ENCODE data around the gene VPS54.
"Not testable (repeated sequence)": the region's sequence is repeated elsewhere in the genome, so short reads cannot be mapped to it uniquely, and the experiment has no call there.

VPS54 gene

GRCh38 chr2:63975437-63976124 is 43.6 kb downstream of the VPS54 start:
- no peak overlapping the region for H3K27ac ChIP-seq
- TF ChIP-seq CTCF (conservative IDR thresholded peaks at IDR 0.05): no peak

- not testable (repeated sequence) for H3K27ac ChIP-seq
These were observed 44.2 kb downstream of the VPS54 start for GRCh38 chr2:63975036-63975435.

- no peak for TF ChIP-seq CTCF (conservative IDR thresholded peaks at IDR 0.05)
These were observed 57.0 kb downstream of the VPS54 start for GRCh38 chr2:63962186-63962585.

GRCh38 chr2:63950414-63950813 is 68.8 kb downstream of the VPS54 start:
- no peak for TF ChIP-seq CTCF (conservative IDR thresholded peaks at IDR 0.05)
- H3K27ac ChIP-seq: no peak overlapping the region

More at GRCh38 chr2:63962186-63962585, 57.0 kb downstream of the VPS54 start:
- no peak overlapping the region for H3K27ac ChIP-seq

GRCh38 chr2:63942788-63943187 is 76.4 kb downstream of the VPS54 start:
- H3K27ac ChIP-seq: no peak overlapping the region
- no peak for TF ChIP-seq CTCF (conservative IDR thresholded peaks at IDR 0.05)

- not testable (repeated sequence) for H3K27ac ChIP-seq
These were observed 87.1 kb downstream of the VPS54 start for GRCh38 chr2:63932104-63932503.

- no peak for TF ChIP-seq CTCF (conservative IDR thresholded peaks at IDR 0.05)
- no peak overlapping the region for H3K27ac ChIP-seq
These were observed 92.4 kb downstream of the VPS54 start for GRCh38 chr2:63926815-63927214.

- no peak overlapping the region for H3K27ac ChIP-seq
- no peak for TF ChIP-seq CTCF (conservative IDR thresholded peaks at IDR 0.05)
These were observed 104.9 kb downstream of the VPS54 start for GRCh38 chr2:63914311-63914710.

GRCh38 chr2:63903003-63903402 is 116.2 kb downstream of the VPS54 start:
- no peak for TF ChIP-seq CTCF (conservative IDR thresholded peaks at IDR 0.05)
- no peak overlapping the region for H3K27ac ChIP-seq

Measured in VCaP (cell line).